Endothelial cell (in vitro differentiated cells): ENCODE measurements around the gene CEP68. TPM values are rescaled to one million over a fixed set of nuclear protein-coding genes. Genes with fewer than 3 reads are reported as not detected.

Experiments
- DNase-seq: peaks from one replicate; pipeline ENCODE4 v3.0.0; 2021; ENCODE audit warnings: low spot score
- H3K27ac Mint-ChIP-seq: one replicate; pipeline ENCODE4 v1.8.0; 2021; ENCODE audit warnings: mixed read lengths, inconsistent platforms; ENCODE audit not compliant: unreplicated experiment
- H3K27me3 Mint-ChIP-seq: one replicate; pipeline ENCODE4 v1.8.0; 2021; ENCODE audit warnings: mild to moderate bottlenecking, moderate library complexity, mixed read lengths, inconsistent platforms; ENCODE audit not compliant: unreplicated experiment
- H3K36me3 Mint-ChIP-seq: one replicate; pipeline ENCODE4 v1.8.0; 2021; ENCODE audit warnings: mild to moderate bottlenecking, low read depth, mixed read lengths, inconsistent platforms; ENCODE audit not compliant: unreplicated experiment
- H3K4me1 Mint-ChIP-seq: one replicate; pipeline ENCODE4 v1.8.0; 2021; ENCODE audit warnings: mild to moderate bottlenecking, mixed read lengths, inconsistent platforms; ENCODE audit not compliant: unreplicated experiment
- H3K4me3 Mint-ChIP-seq: one replicate; pipeline ENCODE4 v1.8.0; 2021; ENCODE audit warnings: mild to moderate bottlenecking, mixed read lengths, inconsistent platforms; ENCODE audit not compliant: unreplicated experiment
- H3K9me3 Mint-ChIP-seq: one replicate; pipeline ENCODE4 v1.8.0; 2021; ENCODE audit warnings: mixed read lengths, inconsistent platforms; ENCODE audit not compliant: unreplicated experiment
- CTCF ChIP-seq: fragments of 200-600 bp; sonication (generic); IDR thresholded peaks from one replicate; pipeline ENCODE4 v1.5.0; 2021; ENCODE audit warnings: antibody characterized with exemption; ENCODE audit not compliant: unreplicated experiment
- total RNA-seq: library from RNA; stranded (reverse); fragmentation: NEBNext Ultra II Directional; extraction: Animal tissue kit (Norgen Biotek cat#: 25700); gene quantifications from one replicate; pipeline ENCODE4 v1.2.1, GENCODE V29; 2021; ENCODE audit not compliant: unreplicated experiment

The CEP68 gene
- total RNA-seq, 1 donor from 2014 or later, result 63.3 TPM

GRCh38 chr2:65081232-65081685, 25.0 kb downstream of the CEP68 start:
- peak overlapping the region; percentile 42 for H3K4me3 Mint-ChIP-seq
- H3K27me3 Mint-ChIP-seq, result peaks cover 11% of the 10 kb centered on the region
- peaks cover 70% of the 10 kb centered on the region for H3K4me1 Mint-ChIP-seq
- H3K27ac Mint-ChIP-seq, result peak overlapping the region; percentile 96
- no peaks in the 10 kb centered on the region for H3K9me3 Mint-ChIP-seq
- TF ChIP-seq CTCF, result no peak
- peaks cover 58% of the 10 kb centered on the region for H3K36me3 Mint-ChIP-seq
- peak; percentile 34 for DNase-seq

- peaks cover 67% of the 10 kb centered on the region for H3K4me1 Mint-ChIP-seq
- H3K9me3 Mint-ChIP-seq, result no peaks in the 10 kb centered on the region
- no peak for TF ChIP-seq CTCF
- H3K27ac Mint-ChIP-seq, result no peak overlapping the region
- peaks cover 48% of the 10 kb centered on the region for H3K36me3 Mint-ChIP-seq
- no peak for DNase-seq
- no peak overlapping the region for H3K4me3 Mint-ChIP-seq
- peaks cover 11% of the 10 kb centered on the region for H3K27me3 Mint-ChIP-seq
Measured at GRCh38 chr2:65085148-65085547, 28.9 kb downstream of the CEP68 start.

- H3K36me3 Mint-ChIP-seq, result peaks cover 61% of the 10 kb centered on the region
- no peak for TF ChIP-seq CTCF
Measured at GRCh38 chr2:65092791-65093190, 36.6 kb downstream of the CEP68 start.

GRCh38 chr2:65093211-65093610, 37.0 kb downstream of the CEP68 start:
- Mint-ChIP-seq H3K36me3 (peaks cover 62% of the 10 kb centered on the region), H3K27ac (peak overlapping the region; percentile 61), H3K9me3 (no peaks in the 10 kb centered on the region), H3K4me1 (peaks cover 23% of the 10 kb centered on the region), H3K27me3 (no peaks in the 10 kb centered on the region), H3K4me3 (peak overlapping the region; percentile 59)
- TF ChIP-seq CTCF, result no peak
- no peak for DNase-seq

More at GRCh38 chr2:65092791-65093190, 36.6 kb downstream of the CEP68 start:
- H3K4me1 Mint-ChIP-seq, result peaks cover 28% of the 10 kb centered on the region
- DNase-seq, result no peak
- no peaks in the 10 kb centered on the region for H3K9me3 Mint-ChIP-seq
- H3K27ac Mint-ChIP-seq, result peak overlapping the region; percentile 61
- no peaks in the 10 kb centered on the region for H3K27me3 Mint-ChIP-seq
- H3K4me3 Mint-ChIP-seq, result peak overlapping the region; percentile 59

- DNase-seq, result no peak
- Mint-ChIP-seq H3K4me3 (no peak overlapping the region), H3K27me3 (no peaks in the 10 kb centered on the region), H3K9me3 (no peaks in the 10 kb centered on the region), H3K27ac (no peak overlapping the region), H3K36me3 (peaks cover 47% of the 10 kb centered on the region), H3K4me1 (peaks cover 12% of the 10 kb centered on the region)
- no peak for TF ChIP-seq CTCF
Measured at GRCh38 chr2:65096948-65097347, 40.7 kb downstream of the CEP68 start.
